ENCODE measurements around the gene SEPTIN7.

Gene SEPTIN7

GRCh38 chr7:35839860-35840854, 39.3 kb downstream of the SEPTIN7 start:
- DNase-seq, result no peak

GRCh38 chr7:35846816-35847412, 46.1 kb downstream of the SEPTIN7 start:
- DNase-seq, result no peak

GRCh38 chr7:35848725-35849124, 47.9 kb downstream of the SEPTIN7 start:
- DNase-seq, result no peak

GRCh38 chr7:35849158-35849831, 48.4 kb downstream of the SEPTIN7 start:
- no peak for DNase-seq

- DNase-seq, result no peak
Measured at GRCh38 chr7:35849954-35850353, 49.1 kb downstream of the SEPTIN7 start.
